WTC11 (cell line): Measurements from ENCODE around the gene AGXT. TPM values are rescaled to one million over a fixed set of nuclear protein-coding genes. Genes with fewer than 3 reads are reported as not detected.

Source experiments
- ATAC-seq: fragments of 200-7000 bp; cut with Tn5 transposase; 2 replicates; pipeline ENCODE4 v1.10.0; 2021; ENCODE audit warnings: mild to moderate bottlenecking, moderate library complexity
- Bru-seq: library from RNA; stranded (reverse); fragments of 400-500 nt; gene quantifications from one replicate; lab custom pipeline; 2021; lab: Mats Ljungman, UMichigan
- CTCF ChIA-PET: fragments of 300-600 bp; sonication (Branson Sonifier 250); formaldehyde crosslinking; loops from one replicate; lab custom pipeline; 2021; ENCODE audit warnings: antibody characterized with exemption; lab: Charles Lee
- POLR2A ChIA-PET: fragments of 350-600 bp; sonication (Branson Sonifier 250); formaldehyde crosslinking; loops from one replicate; lab custom pipeline; 2021; ENCODE audit warnings: antibody characterized with exemption; lab: Charles Lee
- DNase-seq: peaks from one replicate; pipeline ENCODE4 v3.0.0; 2021; ENCODE audit warnings: low spot score
- H3K27ac Mint-ChIP-seq: 2 replicates; pipeline ENCODE4 v1.8.0; 2021; ENCODE audit warnings: mixed read lengths
- H3K27me3 Mint-ChIP-seq: 2 replicates; pipeline ENCODE4 v1.8.0; 2021; ENCODE audit warnings: low read depth, mild to moderate bottlenecking, moderate library complexity, mixed read lengths
- H3K36me3 Mint-ChIP-seq: 2 replicates; pipeline ENCODE4 v1.8.0; 2021; ENCODE audit warnings: mixed read lengths
- H3K4me1 Mint-ChIP-seq: 2 replicates; pipeline ENCODE4 v1.8.0; 2022; ENCODE audit warnings: mixed read lengths
- H3K4me3 Mint-ChIP-seq: 2 replicates; pipeline ENCODE4 v1.8.0; 2021; ENCODE audit warnings: mild to moderate bottlenecking, moderate library complexity, mixed read lengths
- H3K9me3 Mint-ChIP-seq: 2 replicates; pipeline ENCODE4 v1.8.0; 2021; ENCODE audit warnings: mixed read lengths
- ATF1 ChIP-seq: sonication (generic); formaldehyde crosslinking; IDR thresholded peaks from 2 replicates; pipeline ENCODE4 v1.8.1; 2023; ENCODE audit warnings: mild to moderate bottlenecking, moderate library complexity, missing genetic modification reagents
- E2F5 ChIP-seq: sonication (generic); formaldehyde crosslinking; IDR thresholded peaks from 2 replicates; pipeline ENCODE4 v1.8.1; 2022; ENCODE audit warnings: mild to moderate bottlenecking, moderate library complexity, missing genetic modification reagents
- FOXP1 ChIP-seq: sonication (generic); formaldehyde crosslinking; IDR thresholded peaks from 2 replicates; pipeline ENCODE4 v1.8.0; 2022; ENCODE audit warnings: missing genetic modification reagents, mild to moderate bottlenecking, moderate library complexity, borderline replicate concordance
- GTF2I ChIP-seq: fragments of 250-450 bp; sonication (Bioruptor Pico); conservative IDR thresholded peaks from 2 replicates; pipeline ENCODE4 v1.4.0; 2021; ENCODE audit warnings: mild to moderate bottlenecking
- JAZF1 ChIP-seq: fragments of 250-450 bp; sonication (Bioruptor Pico); IDR thresholded peaks from 2 replicates; pipeline ENCODE4 v1.9.0; 2021; ENCODE audit warnings: moderate library complexity, mild to moderate bottlenecking, inconsistent platforms
- JUN ChIP-seq: sonication (generic); formaldehyde crosslinking; IDR thresholded peaks from 2 replicates; pipeline ENCODE4 v1.8.0; 2023; ENCODE audit warnings: mild to moderate bottlenecking, missing genetic modification reagents
- PRDM15 ChIP-seq: sonication (generic); formaldehyde crosslinking; IDR thresholded peaks from 2 replicates; pipeline ENCODE4 v1.8.0; 2022; ENCODE audit warnings: missing genetic modification reagents
- PREB ChIP-seq: sonication (generic); formaldehyde crosslinking; IDR thresholded peaks from 2 replicates; pipeline ENCODE4 v1.8.1; 2022; ENCODE audit warnings: mild to moderate bottlenecking, missing genetic modification reagents, moderate library complexity, borderline replicate concordance
- TEAD1 ChIP-seq: sonication (generic); formaldehyde crosslinking; IDR thresholded peaks from 2 replicates; pipeline ENCODE4 v1.8.0; 2022; ENCODE audit warnings: mild to moderate bottlenecking, missing genetic modification reagents
- TEAD4 ChIP-seq: sonication (generic); formaldehyde crosslinking; IDR thresholded peaks from 2 replicates; pipeline ENCODE4 v1.8.0; 2022; ENCODE audit warnings: mild to moderate bottlenecking, missing genetic modification reagents
- USF2 ChIP-seq: sonication (generic); formaldehyde crosslinking; IDR thresholded peaks from 2 replicates; pipeline ENCODE4 v1.8.1; 2023; ENCODE audit warnings: mild to moderate bottlenecking, missing genetic modification reagents, moderate library complexity
- ZNF263 ChIP-seq: sonication (generic); formaldehyde crosslinking; IDR thresholded peaks from 2 replicates; pipeline ENCODE4 v1.8.1; 2022; ENCODE audit warnings: low read depth, mild to moderate bottlenecking, moderate library complexity, missing genetic modification reagents
- ZNF532 ChIP-seq: fragments of 250-450 bp; sonication (Bioruptor Pico); IDR thresholded peaks from 2 replicates; pipeline ENCODE4 v1.9.0; 2021; ENCODE audit warnings: mild to moderate bottlenecking, borderline replicate concordance
- long read RNA-seq, 3 experiments: library from RNA in 1 of 3; library from capped mRNA in 1 of 3; library from polyadenylated mRNA in 1 of 3; unstranded in 2 of 3; stranded (forward) in 1 of 3; transcript quantifications; one replicate each; pipeline ENCODE4 v2.0.0, GENCODE V29; 2021
- total RNA-seq: library from RNA; stranded (reverse); gene quantifications from 3 replicates; pipeline ENCODE4 v1.2.3, GENCODE V29; 2021

Gene AGXT
- 0.16 to 0.37 TPM (median 0.24 TPM) in 3 replicates for total RNA-seq
- not detected for Bru-seq, nascent RNA
- long read RNA-seq, experiment 1, result 0 reads
- long read RNA-seq, experiment 2, result 0 reads
- long read RNA-seq, experiment 3, result 0 reads

GRCh38 chr2:240868286-240869108 lies at the start of gene AGXT:
Gene AGXT, plus strand, starts transcription at chr2:240868824. Its CDS starts 42 bp downstream, at chr2:240868866.
- Mint-ChIP-seq H3K4me1 (no peaks in the 10 kb centered on the region), H3K9me3 (no peaks in the 10 kb centered on the region), H3K36me3 (no peaks in the 10 kb centered on the region)
- CTCF ChIA-PET, result interaction anchor here (1.0 to 1.9 kb wide), 2 partner anchors 17 to 46 kb away, joined by 3 to 4 read pairs; no protein-coding TSS in a partner anchor
- TF ChIP-seq PRDM15 (CRISPR knock-in tag) (no peak), TEAD1 (CRISPR knock-in tag) (no peak), JAZF1 (CRISPR knock-in tag) (no peak), ZNF263 (CRISPR knock-in tag) (no peak), PREB (CRISPR knock-in tag) (no peak), USF2 (CRISPR knock-in tag) (no peak), JUN (no peak), FOXP1 (CRISPR knock-in tag) (no peak), E2F5 (CRISPR knock-in tag) (no peak), ATF1 (CRISPR knock-in tag) (no peak), TEAD4 (CRISPR knock-in tag) (no peak), ZNF532 (CRISPR knock-in tag) (no peak), GTF2I (CRISPR knock-in tag) (no peak)
- TF ChIP-seq, all 79 proteins: peak for 0
- H3K27me3 Mint-ChIP-seq, result no peaks in the 10 kb centered on the region
- no peak within 1 kb of the TSS for H3K27ac Mint-ChIP-seq
- ATAC-seq, result no peak
- POLR2A ChIA-PET, result no interaction called here
- no peak within 1 kb of the TSS for H3K4me3 Mint-ChIP-seq
- DNase-seq, result no peak
